ENCODE results near the gene COL6A5. TPM values are rescaled to one million over a fixed set of nuclear protein-coding genes. Genes with fewer than 3 reads are reported as not detected.

The COL6A5 gene
- total RNA-seq, 2 experiments from 2014 or later: not detected

DNA sequence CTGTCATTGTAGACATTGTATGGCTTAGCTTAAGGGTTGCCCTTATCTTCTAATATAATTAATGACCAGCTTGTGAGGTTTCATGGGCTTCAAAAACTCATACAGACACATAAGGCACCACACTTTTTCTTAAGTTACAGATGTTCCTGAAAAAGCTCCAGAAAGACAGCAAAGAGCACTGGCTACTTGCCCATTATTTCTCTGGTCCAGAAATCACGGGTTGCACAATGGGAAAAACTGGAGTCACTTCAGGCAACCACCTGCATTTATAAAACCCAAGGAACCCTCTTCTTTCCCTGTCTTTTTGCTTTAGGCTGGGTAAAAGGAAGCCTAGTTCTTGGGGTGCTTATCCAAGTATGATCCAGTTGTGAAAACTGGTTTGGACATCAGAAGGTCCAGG is 169.2 kb downstream of the COL6A5 start:
- no peaks in the 10 kb centered on the region for H3K36me3 Mint-ChIP-seq
- CTCF ChIA-PET: no interaction called here
- no peak overlapping the region for H3K4me3 Mint-ChIP-seq
- H3K27ac Mint-ChIP-seq: no peak overlapping the region
- intact Hi-C loops (cut with micrococcal nuclease): no loop called here
- H3K4me1 Mint-ChIP-seq (ENCODE audit: low read depth): peaks cover 2% of the 10 kb centered on the region
- no peak for DNase-seq
- peaks cover 46% of the 10 kb centered on the region for H3K27me3 Mint-ChIP-seq
- POLR2A ChIA-PET: no interaction called here
- no peaks in the 10 kb centered on the region for H3K9me3 Mint-ChIP-seq

DNA sequence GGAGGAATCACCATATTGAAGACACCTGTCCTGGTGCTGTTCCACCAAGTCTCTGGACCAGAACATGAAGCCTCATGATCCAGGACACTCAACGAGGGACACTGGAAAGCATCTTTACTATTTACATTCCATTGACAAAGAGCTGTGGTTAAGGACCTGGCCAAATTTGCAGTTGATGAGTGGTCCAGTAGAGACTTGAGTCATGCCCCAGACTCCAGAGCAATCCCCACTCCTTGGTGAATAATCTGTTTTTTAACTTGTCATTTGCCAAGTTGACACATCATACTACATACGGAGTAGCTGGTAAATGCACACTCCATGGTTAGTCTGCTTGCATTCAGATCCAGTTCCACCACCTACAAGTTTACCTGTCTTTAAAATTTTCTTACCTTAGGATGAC is 170.3 kb downstream of the COL6A5 start:
- Mint-ChIP-seq H3K9me3 (no peaks in the 10 kb centered on the region), H3K4me3 (no peak overlapping the region), H3K27ac (no peak overlapping the region), H3K36me3 (no peaks in the 10 kb centered on the region), H3K27me3 (peaks cover 45% of the 10 kb centered on the region), H3K4me1 (ENCODE audit: low read depth) (peaks cover 2% of the 10 kb centered on the region)
- ChIA-PET POLR2A (no interaction called here), CTCF (interaction anchor here (0.7 kb wide), 1 partner anchor 240 kb away, joined by 3 read pairs; no protein-coding TSS in a partner anchor)
- no peak for DNase-seq
- intact Hi-C loops (cut with micrococcal nuclease): no loop called here

DNA sequence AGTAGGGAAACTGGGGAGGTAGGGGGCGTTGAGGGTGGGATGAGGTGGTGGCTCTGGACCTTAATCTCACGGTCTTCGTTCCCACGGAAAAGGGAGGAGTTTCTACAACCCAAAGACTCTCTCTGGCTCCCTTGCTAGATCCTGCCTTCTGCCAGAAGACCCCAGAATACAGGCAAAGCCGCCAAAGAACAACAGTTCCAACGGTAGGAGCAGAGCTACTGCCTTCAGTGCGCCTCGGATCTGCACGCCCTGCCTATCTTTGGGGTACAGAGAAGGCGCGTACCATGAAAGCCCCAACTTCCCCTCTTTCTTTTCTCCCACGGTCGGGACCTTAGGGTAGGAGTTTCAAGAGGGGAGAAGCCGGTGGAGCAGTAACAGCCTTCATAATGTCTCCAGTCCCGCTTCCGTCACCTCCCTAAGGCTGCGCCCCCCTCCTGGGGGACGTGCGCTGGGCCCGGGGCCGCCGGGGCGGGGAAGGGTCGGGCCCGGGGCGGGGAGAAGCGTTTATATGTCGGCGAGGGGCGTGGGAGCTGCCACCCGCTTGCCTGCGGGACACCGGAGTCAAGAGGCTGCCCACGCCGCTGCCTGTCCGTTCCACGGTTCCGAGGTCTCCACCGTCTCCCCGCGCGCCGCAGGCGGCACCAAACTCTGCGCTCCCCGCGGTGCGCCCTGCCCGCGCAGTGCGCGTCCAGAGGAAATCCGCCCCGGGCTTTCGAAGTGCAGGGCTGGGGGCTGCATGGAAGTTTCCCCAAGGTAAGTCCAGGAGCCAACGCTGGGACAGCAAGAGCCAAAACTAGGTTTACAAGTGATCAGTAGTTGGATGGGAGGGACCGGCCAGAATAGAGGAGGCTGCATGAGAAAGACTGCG is 171.4 kb downstream of the COL6A5 start, which contains the start of gene COL6A6:
Gene COL6A6 (plus strand): TSS at position 533 of the 868 bp plus-strand sequence. CDS start 43,188 bp downstream, outside the sequence.
- Mint-ChIP-seq H3K4me1 (ENCODE audit: low read depth) (peaks cover 2% of the 10 kb centered on the region), H3K4me3 (no peak within 1 kb of the TSS), H3K36me3 (no peaks in the 10 kb centered on the region), H3K9me3 (no peaks in the 10 kb centered on the region), H3K27ac (no peak within 1 kb of the TSS), H3K27me3 (peaks cover 37% of the 10 kb centered on the region)
- no peak for DNase-seq
- ChIA-PET POLR2A (no interaction called here), CTCF (no interaction called here)
- intact Hi-C loops (cut with micrococcal nuclease): no loop called here

DNA sequence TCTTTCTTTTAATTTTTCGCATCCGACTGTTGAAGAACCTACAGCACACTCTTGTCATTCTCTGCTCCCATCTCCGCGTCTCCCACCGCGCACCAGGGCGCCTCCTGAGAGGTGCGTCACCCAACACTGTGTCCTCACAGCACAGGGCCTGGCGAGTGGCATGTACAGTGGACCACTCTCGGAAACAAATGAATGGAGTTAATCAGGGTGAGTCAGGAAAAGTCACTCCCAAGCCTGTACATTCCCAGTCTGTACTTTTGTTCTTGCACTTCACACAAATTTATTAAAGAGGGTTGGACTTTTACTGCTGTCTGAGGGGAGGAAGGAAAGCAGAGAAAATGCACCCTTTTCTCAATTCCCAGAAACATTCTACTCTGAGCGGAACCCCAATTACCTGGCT is 172.1 kb downstream of the COL6A5 start:
- Mint-ChIP-seq H3K36me3 (no peaks in the 10 kb centered on the region), H3K27ac (no peak overlapping the region), H3K4me3 (no peak overlapping the region), H3K9me3 (no peaks in the 10 kb centered on the region), H3K27me3 (peaks cover 32% of the 10 kb centered on the region), H3K4me1 (ENCODE audit: low read depth) (peaks cover 2% of the 10 kb centered on the region)
- ChIA-PET CTCF (no interaction called here), POLR2A (no interaction called here)
- DNase-seq: no peak
- intact Hi-C loops (cut with micrococcal nuclease): no loop called here

DNA sequence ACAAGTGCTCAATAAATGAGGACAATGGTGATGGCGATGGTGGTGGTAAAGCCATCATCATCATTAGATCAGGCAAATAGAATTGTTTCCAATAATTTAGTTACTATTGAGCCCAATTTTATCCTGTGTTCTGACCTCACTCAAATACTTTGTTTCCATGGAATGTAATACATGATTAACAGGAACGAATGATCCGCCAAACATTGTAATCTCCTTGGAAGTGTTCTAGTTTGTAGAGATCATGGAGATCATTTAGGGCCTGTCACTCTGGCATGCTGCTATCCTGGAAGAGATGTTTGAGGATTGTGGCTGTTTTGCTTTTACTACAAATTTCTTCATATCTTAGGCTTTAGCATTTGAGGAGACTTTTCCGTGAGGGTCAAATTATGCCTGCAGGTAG is 174.3 kb downstream of the COL6A5 start:
- CTCF ChIA-PET: no interaction called here
- H3K27me3 Mint-ChIP-seq: peaks cover 29% of the 10 kb centered on the region

DNA sequence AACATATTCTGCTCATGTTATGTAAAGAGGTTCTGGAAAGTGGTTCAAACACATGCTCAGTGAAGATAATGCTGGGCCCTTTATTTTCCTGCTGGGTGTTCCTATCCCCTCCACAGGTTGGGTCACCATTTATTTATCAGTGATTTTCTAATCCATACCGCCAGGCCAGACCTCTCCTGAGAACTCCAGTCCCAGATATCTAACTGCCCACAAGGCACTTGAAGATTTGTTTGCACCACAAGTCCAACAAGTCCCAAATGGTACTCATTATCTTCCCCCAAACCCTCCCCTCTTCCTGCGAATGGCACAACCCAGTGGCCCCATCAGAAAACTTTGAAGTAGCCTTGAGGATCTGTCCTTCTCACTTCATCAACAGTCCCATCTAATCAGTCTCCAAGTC is 176.9 kb downstream of the COL6A5 start:
- H3K27ac Mint-ChIP-seq: no peak overlapping the region
- ChIA-PET POLR2A (interaction anchor here (0.6 kb wide), 1 partner anchor 87 kb away, joined by 4 read pairs; no protein-coding TSS in a partner anchor), CTCF (no interaction called here)

More for the DNA sequence above, 174.3 kb downstream of the COL6A5 start:
- no peak for DNase-seq
- peaks cover 2% of the 10 kb centered on the region for H3K4me1 Mint-ChIP-seq (ENCODE audit: low read depth)
- no peak overlapping the region for H3K27ac Mint-ChIP-seq
- H3K4me3 Mint-ChIP-seq: no peak overlapping the region
- H3K9me3 Mint-ChIP-seq: no peaks in the 10 kb centered on the region
- POLR2A ChIA-PET: no interaction called here
- no peaks in the 10 kb centered on the region for H3K36me3 Mint-ChIP-seq
- intact Hi-C loops (cut with micrococcal nuclease): no loop called here

DNA sequence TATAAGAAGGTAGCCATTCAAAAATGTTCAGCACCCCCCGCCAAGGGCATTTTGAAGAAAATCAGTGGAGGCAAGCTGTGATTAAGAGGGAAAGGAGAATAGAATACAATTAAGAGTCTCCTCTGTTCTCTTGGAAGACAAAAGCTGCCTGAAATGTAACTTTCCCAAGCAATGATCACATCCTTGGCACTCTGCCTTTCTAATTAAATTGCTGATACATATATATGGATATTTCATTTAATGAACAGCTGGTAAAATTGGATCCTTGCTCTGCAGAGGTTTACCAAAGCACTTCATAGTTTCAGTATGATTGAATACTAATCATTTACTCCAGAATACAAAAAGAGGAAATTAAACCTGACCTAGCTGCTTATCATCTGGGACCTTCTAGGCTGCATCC is 182.0 kb downstream of the COL6A5 start:
- no peak overlapping the region for H3K27ac Mint-ChIP-seq

More for the DNA sequence above, 176.9 kb downstream of the COL6A5 start:
- Mint-ChIP-seq H3K4me3 (no peak overlapping the region), H3K9me3 (no peaks in the 10 kb centered on the region), H3K36me3 (no peaks in the 10 kb centered on the region), H3K27me3 (peaks cover 17% of the 10 kb centered on the region), H3K4me1 (ENCODE audit: low read depth) (no peaks in the 10 kb centered on the region)
- intact Hi-C loops (cut with micrococcal nuclease): no loop called here
- DNase-seq: no peak

DNA sequence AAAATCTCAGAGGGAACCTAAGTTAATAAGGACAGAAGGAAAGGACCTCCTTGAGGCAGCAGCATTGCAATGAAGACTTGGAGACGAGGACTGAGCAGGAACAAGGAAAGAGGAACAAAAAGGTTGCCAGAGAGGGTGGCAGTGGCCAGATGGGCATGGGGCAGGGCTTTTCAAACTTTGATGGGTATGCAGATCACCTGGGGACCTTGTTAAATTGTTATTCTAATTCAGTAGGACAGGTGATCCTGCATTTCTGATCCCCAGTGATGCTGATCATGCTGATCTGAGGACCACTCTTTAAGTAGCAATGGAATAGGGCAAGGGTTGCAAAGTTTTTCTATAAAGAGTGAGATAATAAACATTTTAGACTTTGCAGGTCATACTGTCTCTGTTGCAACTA is 182.6 kb downstream of the COL6A5 start:
- ChIA-PET POLR2A (no interaction called here), CTCF (interaction anchor here (0.8 kb wide), 1 partner anchor 11 kb away, joined by 3 read pairs; no protein-coding TSS in a partner anchor)
- peaks cover 12% of the 10 kb centered on the region for H3K4me1 Mint-ChIP-seq (ENCODE audit: low read depth)
- intact Hi-C loops (cut with micrococcal nuclease): no loop called here
- H3K4me3 Mint-ChIP-seq: no peak overlapping the region
- H3K9me3 Mint-ChIP-seq: no peaks in the 10 kb centered on the region
- peaks cover 3% of the 10 kb centered on the region for H3K27me3 Mint-ChIP-seq
- no peak overlapping the region for H3K27ac Mint-ChIP-seq
- no peak for DNase-seq
- no peaks in the 10 kb centered on the region for H3K36me3 Mint-ChIP-seq

More for the DNA sequence above, 182.0 kb downstream of the COL6A5 start:
- POLR2A ChIA-PET: no interaction called here
- CTCF ChIA-PET: interaction anchor here (0.8 kb wide), 1 partner anchor 11 kb away, joined by 3 read pairs; no protein-coding TSS in a partner anchor
- DNase-seq: no peak
- intact Hi-C loops (cut with micrococcal nuclease): no loop called here
- peaks cover 7% of the 10 kb centered on the region for H3K27me3 Mint-ChIP-seq
- H3K36me3 Mint-ChIP-seq: no peaks in the 10 kb centered on the region
- no peak overlapping the region for H3K4me3 Mint-ChIP-seq
- H3K9me3 Mint-ChIP-seq: no peaks in the 10 kb centered on the region
- peaks cover 12% of the 10 kb centered on the region for H3K4me1 Mint-ChIP-seq (ENCODE audit: low read depth)

DNA sequence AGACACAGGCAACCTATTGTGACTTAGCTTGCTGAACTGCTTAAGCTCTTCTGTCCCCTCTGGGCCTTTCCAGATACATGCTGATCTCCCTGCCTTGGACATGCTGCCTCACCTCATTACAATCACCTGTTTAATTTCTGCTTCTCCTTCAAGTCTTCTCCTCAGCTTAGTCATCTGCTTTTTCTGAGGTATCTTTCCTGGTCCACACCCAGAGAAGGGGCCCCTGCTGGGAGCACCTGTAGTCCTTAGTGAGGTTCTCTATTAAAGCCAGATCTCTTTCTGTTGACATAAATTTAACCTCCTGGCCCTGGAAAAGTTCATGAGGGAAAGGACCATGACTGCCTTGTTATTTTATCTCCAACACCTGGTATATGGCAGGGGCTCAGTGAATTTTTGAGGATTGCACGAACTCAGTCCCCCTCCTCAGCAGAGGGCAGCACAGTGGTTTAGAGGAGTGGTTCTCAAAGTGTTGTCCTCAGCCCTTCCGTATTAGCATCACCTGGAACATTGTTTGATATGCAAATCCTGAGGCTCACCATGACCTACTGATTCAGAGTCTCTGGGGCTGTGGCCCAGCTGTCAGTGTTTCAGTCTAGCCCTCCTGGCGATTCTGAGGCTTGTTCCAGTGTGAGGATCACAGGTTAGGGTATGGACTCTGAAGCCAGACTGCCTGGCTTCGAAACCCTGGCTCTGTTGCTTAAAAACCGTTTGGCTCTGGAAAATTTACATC is 184.2 kb downstream of the COL6A5 start:
- intact Hi-C loops (cut with micrococcal nuclease): no loop called here
- DNase-seq: no peak
- Mint-ChIP-seq H3K27me3 (peaks cover 3% of the 10 kb centered on the region), H3K9me3 (no peaks in the 10 kb centered on the region), H3K27ac (no peak overlapping the region), H3K36me3 (no peaks in the 10 kb centered on the region), H3K4me3 (no peak overlapping the region), H3K4me1 (ENCODE audit: low read depth) (peaks cover 12% of the 10 kb centered on the region)
- CTCF ChIA-PET: no interaction called here
- POLR2A ChIA-PET: no interaction called here

DNA sequence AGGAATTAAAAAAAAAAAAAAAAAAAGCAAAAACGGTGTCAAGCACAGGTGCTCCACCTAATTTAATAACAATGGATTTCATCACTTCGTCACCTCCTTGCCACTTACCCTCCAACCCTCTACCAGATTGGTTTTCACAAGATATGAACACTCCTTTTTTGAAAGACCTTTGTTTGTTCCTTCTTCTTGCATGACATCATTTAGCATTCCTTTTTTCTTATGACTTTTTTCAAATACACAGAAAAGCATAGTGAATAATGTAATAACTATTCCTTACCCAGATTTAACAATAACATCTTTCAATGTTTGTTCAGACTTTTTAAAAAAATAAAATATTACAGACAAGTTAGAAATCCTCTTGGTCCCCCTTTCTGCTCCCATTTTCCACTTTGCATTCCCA is 187.8 kb downstream of the COL6A5 start:
- peaks cover 12% of the 10 kb centered on the region for H3K4me1 Mint-ChIP-seq (ENCODE audit: low read depth)
- H3K36me3 Mint-ChIP-seq: no peaks in the 10 kb centered on the region
- peaks cover 3% of the 10 kb centered on the region for H3K27me3 Mint-ChIP-seq
- no peaks in the 10 kb centered on the region for H3K9me3 Mint-ChIP-seq
- no peak overlapping the region for H3K27ac Mint-ChIP-seq
- POLR2A ChIA-PET: no interaction called here
- CTCF ChIA-PET: no interaction called here
- no peak for DNase-seq
- intact Hi-C loops (cut with micrococcal nuclease): no loop called here
- no peak overlapping the region for H3K4me3 Mint-ChIP-seq

Data from activated CD4-positive, alpha-beta memory T cell treated with anti-CD3 and anti-CD28 coated beads for 36 hours (primary cell).